Skeletal muscle satellite cell (primary cell): ENCODE results near the gene LCN12. TPM values are rescaled to one million over a fixed set of nuclear protein-coding genes. Genes with fewer than 3 reads are reported as not detected.

Experiments used
- H3K27me3 ChIP-seq: 2 replicates; pipeline ENCODE4 v1.7.0; 2013; ENCODE audit warnings: low read length; ENCODE audit not compliant: control insufficient read depth, insufficient read depth
- H3K36me3 ChIP-seq: 2 replicates; pipeline ENCODE4 v1.7.0; 2013; ENCODE audit warnings: mild to moderate bottlenecking, control low read depth, low read length; ENCODE audit not compliant: insufficient read depth
- H3K4me1 ChIP-seq: 2 replicates; pipeline ENCODE4 v1.7.0; 2013; ENCODE audit warnings: low read length; ENCODE audit not compliant: control insufficient read depth, insufficient read depth
- H3K4me2 ChIP-seq: 2 replicates; pipeline ENCODE4 v1.7.0; 2013; ENCODE audit warnings: mild to moderate bottlenecking, low read length
- H3K4me3 ChIP-seq: 2 replicates; pipeline ENCODE4 v1.7.0; 2013; ENCODE audit warnings: low read length
- H3K9ac ChIP-seq: 2 replicates; pipeline ENCODE4 v1.7.0; 2013; ENCODE audit warnings: mild to moderate bottlenecking, low read depth, low read length, moderate library complexity
- H3K9me3 ChIP-seq: replicated peaks from 2 replicates; pipeline ENCODE4 v1.7.0; 2013; ENCODE audit warnings: mild to moderate bottlenecking, control low read depth, low read length
- total RNA-seq: library from RNA; depleted of rRNA; stranded (reverse); fragments of >200 nt; gene quantifications from 2 replicates; pipeline ENCODE4 v1.2.3, GENCODE V29; 2012; rRNA removed

LCN12 gene, protein sequence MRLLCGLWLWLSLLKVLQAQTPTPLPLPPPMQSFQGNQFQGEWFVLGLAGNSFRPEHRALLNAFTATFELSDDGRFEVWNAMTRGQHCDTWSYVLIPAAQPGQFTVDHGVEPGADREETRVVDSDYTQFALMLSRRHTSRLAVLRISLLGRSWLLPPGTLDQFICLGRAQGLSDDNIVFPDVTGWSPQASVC
- total RNA-seq, result not detected in 2 replicates

DNA sequence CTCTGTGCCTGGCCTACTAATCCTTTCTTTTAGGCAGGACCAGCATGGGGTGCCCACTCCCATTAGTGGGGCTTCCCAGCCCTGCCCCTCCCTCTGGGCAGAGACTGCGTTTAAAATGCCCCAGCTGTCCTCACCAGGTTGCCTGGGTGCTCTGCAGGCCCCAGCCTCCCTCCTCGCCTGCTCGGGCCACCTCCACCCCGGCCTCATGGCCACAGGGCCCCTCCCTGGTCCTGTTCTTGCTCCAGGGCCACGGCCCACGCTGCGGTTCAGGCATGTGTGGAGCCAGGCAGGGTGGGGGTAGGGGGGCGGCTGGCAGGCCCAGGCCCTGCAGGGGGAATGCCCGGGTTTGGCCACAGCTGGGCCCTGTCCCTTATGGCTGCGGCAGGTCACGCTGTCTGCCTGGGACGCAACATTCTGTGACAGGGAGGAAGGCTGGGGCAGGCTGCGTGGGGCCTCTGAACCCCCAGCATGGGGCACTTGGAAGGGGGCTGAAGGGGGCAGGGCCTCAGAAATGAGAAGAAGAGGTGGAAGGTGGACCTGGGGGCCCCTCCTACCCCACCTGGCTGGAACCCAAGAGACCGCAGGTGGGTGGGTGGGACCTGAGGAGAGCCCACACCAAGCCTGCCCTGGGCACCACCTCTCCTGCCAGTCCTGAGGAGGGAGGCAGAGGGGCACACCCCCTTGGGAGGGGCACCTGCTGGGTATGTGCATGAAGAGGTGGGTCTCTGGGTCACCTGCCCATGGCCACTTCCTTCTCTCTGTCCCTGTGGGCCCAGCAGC lies at the start of gene LCN12:
TSS of gene LCN12 (plus strand) at position 733 of the 780 bp plus-strand sequence. CDS start 55 bp downstream, outside the sequence.
- Histone ChIP-seq H3K36me3 (no peaks in the 10 kb centered on the region), H3K9me3 (no peaks in the 10 kb centered on the region), H3K4me2 (no peak within 1 kb of the TSS), H3K4me3 (no peak within 1 kb of the TSS), H3K27me3 (peaks cover 3% of the 10 kb centered on the region), H3K4me1 (peaks cover 28% of the 10 kb centered on the region), H3K9ac (no peak within 1 kb of the TSS)

DNA sequence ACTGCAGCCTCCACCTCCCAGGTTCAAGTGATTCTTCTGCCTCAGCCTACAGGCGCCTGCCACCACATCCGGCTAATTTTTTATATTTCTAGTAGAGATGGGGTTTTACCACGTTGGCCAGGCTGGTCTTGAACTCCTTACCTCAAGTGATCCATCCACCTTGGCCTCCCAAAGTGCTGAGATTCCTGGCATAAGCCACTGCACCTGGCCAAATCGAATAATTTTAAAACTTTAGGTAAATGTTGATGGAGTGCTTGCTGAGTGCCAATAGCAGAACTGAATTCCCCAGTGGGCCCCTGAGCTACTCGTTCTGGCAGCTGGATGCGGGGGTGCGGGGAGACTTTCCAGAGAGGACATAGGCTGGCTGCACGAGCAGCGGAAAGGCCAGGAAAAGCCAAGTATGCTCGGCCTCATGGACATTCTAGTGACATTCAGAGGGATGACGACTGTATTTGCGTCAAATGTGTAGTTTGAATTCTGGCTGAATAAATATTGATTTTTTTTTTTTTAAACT lies 49.0 kb upstream of the LCN12 start:
- no peak overlapping the region for H3K9ac ChIP-seq
- H3K4me2 ChIP-seq, result no peak overlapping the region
- H3K4me3 ChIP-seq, result no peak overlapping the region
- no peaks in the 10 kb centered on the region for H3K27me3 ChIP-seq
- H3K4me1 ChIP-seq, result peaks cover 26% of the 10 kb centered on the region
- H3K9me3 ChIP-seq, result no peaks in the 10 kb centered on the region
- H3K36me3 ChIP-seq, result peaks cover 39% of the 10 kb centered on the region

DNA sequence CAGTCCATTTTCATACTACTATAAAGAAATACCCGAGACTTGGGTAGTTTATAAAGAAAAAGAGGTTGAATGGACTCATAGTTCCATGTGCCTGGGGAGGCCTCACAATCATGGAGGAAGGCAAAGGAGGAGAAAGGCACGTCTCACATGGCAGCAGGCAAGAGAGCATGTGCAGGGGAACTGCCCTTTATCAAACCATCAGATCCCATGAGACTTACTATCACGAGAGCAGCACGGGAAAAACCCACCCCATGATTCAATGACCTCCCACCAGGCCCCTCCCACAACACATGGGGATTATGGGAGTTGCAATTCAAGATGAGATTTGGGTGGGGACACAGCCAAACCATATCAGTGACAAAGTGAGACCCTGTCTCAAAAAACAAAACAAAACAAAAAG lies 45.8 kb upstream of the LCN12 start:
- Histone ChIP-seq H3K9ac (no peak overlapping the region), H3K4me2 (no peak overlapping the region), H3K36me3 (peaks cover 39% of the 10 kb centered on the region), H3K9me3 (no peaks in the 10 kb centered on the region), H3K27me3 (no peaks in the 10 kb centered on the region), H3K4me1 (peaks cover 21% of the 10 kb centered on the region), H3K4me3 (no peak overlapping the region)

DNA sequence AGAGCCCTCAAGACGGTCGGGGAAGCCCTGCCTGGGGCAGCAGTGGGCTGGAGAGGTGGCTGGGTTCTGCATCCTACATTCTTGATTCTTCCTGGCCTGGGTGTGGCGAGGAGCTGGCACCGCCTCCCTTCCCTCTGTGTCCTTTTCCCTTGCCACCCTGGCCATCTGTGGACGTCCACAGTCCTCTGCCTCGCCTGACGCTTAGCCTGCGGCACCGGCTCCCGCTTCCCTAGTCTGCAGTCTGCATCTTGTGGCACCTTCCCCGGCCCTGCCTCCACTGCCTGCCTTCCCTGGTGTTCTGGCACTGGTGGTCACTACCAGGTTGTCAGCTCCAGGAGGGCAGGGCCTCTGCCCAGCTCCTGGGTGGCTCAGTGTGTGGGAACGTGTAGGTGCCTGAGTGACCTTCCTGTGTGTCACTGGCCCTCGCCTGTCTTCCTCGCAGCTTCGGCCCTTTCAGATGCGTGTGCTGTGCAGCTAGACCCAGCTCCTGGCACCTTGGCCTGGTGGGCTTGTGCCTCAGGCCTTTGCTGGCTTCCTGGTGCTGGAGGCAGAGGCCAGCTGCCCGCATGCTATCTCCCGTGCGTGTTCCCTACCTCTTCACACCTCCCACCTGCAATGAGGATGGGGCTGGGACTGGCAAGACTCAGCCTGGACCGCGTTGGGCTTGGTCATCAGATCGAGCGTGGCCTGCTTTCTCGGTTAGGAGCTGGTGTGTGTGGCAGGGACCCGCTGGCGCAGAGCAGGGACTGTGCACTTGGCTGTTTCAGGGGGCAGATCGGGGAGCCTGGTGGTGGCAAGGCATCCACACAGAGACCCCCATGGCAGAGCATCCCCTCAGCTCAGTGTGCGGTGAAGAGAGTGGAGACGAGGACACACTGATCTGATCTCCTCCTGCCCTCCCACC lies 44.8 kb upstream of the LCN12 start:
- peaks cover 39% of the 10 kb centered on the region for H3K36me3 ChIP-seq

DNA sequence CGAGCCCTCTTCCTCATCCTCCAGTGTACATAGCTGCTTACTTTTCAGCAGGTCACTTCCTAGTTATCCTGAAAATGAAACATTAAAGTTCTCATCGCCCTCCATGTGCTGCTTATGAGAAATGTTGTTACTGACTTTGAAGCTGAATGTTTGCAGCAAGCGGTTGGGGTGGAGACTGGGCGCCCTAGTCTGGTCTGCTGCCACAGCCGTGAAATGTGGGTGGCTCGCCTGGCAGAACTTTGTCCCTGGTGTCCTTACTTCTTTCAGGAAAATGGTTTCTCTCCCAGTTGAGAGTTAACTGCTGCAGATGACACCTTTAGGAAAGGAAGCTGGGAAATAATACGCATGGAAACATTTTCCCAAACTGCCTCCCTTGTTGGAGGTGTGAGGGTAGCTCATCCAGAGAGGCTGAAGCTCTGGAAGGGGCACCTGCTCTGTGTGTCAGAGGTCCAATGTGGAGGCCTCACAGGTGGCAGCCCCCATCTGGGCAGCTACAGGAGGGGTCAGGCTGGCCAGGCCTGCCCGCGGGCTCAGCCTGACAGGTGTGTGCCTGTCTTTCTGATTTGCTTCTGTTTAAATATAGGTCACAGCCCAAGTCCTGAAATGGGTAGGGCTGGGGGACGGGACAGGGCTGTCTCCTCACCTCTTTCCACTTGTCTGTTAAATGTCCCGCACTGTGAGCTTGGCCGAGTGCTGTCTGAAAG lies 41.7 kb upstream of the LCN12 start:
- H3K9me3 ChIP-seq, result no peaks in the 10 kb centered on the region
- H3K4me1 ChIP-seq, result no peaks in the 10 kb centered on the region
- no peak overlapping the region for H3K4me3 ChIP-seq
- H3K27me3 ChIP-seq, result no peaks in the 10 kb centered on the region
- H3K4me2 ChIP-seq, result no peak overlapping the region
- peaks cover 37% of the 10 kb centered on the region for H3K36me3 ChIP-seq
- no peak overlapping the region for H3K9ac ChIP-seq

More for the DNA sequence above, 44.8 kb upstream of the LCN12 start:
- Histone ChIP-seq H3K9ac (no peak overlapping the region), H3K27me3 (no peaks in the 10 kb centered on the region), H3K9me3 (no peaks in the 10 kb centered on the region), H3K4me1 (peaks cover 11% of the 10 kb centered on the region), H3K4me3 (no peak overlapping the region), H3K4me2 (no peak overlapping the region)

DNA sequence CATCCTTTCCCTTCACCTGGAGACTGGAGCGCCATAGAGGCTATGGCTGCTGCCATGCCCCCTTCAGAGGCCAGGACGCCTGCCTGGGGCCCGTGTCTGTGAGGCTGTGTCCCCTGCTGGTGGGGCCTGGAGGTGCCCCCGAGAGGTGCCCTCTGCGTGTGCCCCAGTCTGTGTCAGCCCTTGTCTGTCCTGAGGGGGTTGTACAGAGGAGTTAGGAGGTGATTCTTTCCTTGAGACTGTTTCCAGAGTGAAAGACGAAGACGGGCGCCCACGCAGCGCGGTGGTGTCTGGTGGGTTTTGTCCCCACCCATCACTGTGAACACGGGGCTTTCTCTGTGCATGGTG lies 41.2 kb upstream of the LCN12 start:
- Histone ChIP-seq H3K27me3 (no peaks in the 10 kb centered on the region), H3K36me3 (peaks cover 42% of the 10 kb centered on the region), H3K4me3 (no peak overlapping the region), H3K9me3 (no peaks in the 10 kb centered on the region), H3K4me1 (no peaks in the 10 kb centered on the region), H3K4me2 (no peak overlapping the region), H3K9ac (no peak overlapping the region)

DNA sequence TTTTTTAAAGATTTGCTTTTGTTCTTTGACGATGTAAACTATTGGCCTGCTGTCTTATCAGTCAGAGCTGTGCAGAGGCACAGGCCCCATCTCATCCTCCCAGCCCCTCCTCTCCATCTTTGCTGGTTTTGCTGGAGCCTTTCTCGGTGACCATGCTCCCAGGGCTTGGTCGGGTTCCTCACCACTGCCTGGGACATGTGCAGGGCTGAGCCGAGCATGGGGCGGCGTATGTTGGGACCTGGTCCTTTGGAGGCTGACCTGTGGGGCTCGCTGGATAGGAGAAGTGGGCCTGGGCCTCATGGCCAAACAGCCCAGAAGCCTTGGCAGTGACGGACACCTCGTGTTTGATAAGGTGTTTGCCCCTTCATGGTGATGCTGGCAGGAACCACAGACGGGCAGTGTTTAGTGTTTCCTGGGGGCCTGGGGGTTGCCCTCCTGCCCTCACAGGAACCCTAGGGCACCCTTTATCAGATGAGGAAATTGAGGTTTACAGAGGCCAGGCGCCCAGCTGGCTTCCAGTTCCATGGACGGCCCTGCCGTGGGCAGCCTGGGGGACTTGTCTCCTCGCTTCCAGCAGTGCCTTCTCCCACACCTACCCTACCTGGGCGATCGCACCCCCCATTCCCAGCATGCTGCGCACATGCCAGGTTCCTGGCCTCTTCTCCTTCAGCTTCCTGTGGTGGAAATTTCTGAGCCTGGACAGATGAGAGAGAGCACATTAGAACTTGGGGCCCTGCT lies 38.2 kb upstream of the LCN12 start:
- Histone ChIP-seq H3K36me3 (peaks cover 43% of the 10 kb centered on the region), H3K4me3 (no peak overlapping the region), H3K9me3 (no peaks in the 10 kb centered on the region), H3K9ac (no peak overlapping the region), H3K4me1 (no peaks in the 10 kb centered on the region), H3K4me2 (no peak overlapping the region), H3K27me3 (no peaks in the 10 kb centered on the region)

DNA sequence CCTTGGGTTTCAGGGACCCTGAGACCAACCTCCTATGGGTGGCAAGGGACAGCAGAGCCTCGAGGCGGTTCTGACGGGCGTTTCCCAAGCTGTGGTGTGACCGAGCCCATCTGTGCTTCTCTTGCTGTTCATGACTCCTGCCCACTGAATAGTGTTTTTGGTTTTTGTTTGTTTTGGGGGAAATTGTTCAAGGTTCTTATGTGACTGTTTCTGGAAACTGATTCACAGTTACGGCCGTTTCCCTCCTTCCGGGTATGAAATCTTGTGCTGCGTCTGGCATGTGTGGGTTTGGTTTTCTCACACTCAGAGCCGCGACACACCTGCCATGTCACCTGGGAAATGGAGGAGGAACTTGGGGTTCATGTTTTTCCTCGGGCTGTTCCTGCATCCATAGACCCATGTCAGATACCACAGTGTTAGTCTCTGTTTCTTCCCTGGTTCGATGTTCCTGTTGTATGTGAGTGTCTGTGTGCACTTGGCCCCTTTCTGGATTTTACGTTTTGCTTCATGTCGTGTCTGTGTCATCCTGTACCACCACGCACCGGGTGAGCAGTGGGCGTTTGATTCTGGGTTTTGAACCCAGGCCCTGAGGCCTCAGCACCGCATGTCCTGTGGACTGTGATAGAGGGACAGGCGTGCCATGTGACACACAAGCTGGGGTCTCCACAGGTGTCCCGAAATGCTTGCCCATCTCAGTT lies 36.3 kb upstream of the LCN12 start:
- Histone ChIP-seq H3K27me3 (no peaks in the 10 kb centered on the region), H3K9me3 (no peaks in the 10 kb centered on the region), H3K4me3 (no peak overlapping the region), H3K9ac (no peak overlapping the region), H3K4me1 (no peaks in the 10 kb centered on the region), H3K4me2 (no peak overlapping the region), H3K36me3 (peaks cover 39% of the 10 kb centered on the region)

DNA sequence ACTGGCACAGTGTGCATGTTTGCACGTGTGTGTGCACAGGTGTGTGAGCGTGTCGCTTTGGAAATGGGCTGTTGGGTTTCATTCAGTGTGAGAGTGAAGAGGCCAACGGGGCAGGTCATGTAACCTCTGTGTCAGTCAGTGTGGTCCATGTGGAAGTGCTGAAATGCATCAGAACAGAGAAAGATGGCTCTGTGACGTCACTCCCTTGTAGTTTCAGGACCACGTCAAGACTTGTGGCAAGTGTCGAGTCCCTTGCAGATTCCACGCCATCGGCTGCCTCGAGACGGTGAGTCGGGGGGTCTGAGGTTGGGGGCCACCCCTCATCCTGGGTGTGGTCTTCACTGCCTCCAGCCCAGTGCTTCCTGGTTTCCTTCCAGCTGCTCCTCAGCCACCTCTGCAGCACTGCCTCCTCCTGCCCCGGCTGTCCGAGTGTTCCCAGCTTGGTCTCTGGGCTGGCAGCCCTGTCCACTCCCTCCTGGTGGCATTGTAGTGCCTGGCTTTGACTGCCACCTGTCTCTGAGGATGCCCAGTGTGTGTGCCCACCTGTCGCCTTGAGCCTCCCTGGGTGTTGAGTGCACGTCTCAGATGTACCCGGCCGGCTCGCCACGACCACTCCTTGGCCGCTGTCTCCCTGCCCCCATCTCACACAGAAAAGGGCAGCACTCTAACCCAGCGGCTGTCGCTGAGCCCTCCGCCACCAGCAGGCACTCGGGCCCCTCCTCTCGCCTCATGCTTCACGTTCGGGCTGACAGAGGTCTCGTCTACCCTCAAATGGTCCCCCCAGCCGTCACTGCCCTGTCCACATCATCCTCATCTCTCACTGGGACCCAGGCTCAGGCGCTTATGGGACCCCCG lies 35.5 kb upstream of the LCN12 start:
- Histone ChIP-seq H3K27me3 (no peaks in the 10 kb centered on the region), H3K9me3 (no peaks in the 10 kb centered on the region), H3K4me3 (no peak overlapping the region), H3K4me1 (no peaks in the 10 kb centered on the region), H3K4me2 (no peak overlapping the region), H3K36me3 (peaks cover 43% of the 10 kb centered on the region), H3K9ac (no peak overlapping the region)
